SIG-M5 treated with dmso at 0.1 percent for 504 hours (cell line): ENCODE results near the gene ACO1.
A peak's percentile ranks its signal among the peaks of the same experiment; 100 is the strongest.

Experiments used
- DNase-seq: peaks from one replicate; lab custom pipeline; 2025; ENCODE audit not compliant: unreplicated experiment; lab: John Stamatoyannopoulos, UW

Gene ACO1

GRCh38 chr9:32382565-32383320 is 1.7 kb upstream of the ACO1 start:
- DNase-seq = no peak

- no peak for DNase-seq
Measured at GRCh38 chr9:32384002-32384363, 460 bp upstream of the ACO1 start.

GRCh38 chr9:32385152-32385884 is 875 bp downstream of the ACO1 start:
- DNase-seq = peak; percentile 3

DNA sequence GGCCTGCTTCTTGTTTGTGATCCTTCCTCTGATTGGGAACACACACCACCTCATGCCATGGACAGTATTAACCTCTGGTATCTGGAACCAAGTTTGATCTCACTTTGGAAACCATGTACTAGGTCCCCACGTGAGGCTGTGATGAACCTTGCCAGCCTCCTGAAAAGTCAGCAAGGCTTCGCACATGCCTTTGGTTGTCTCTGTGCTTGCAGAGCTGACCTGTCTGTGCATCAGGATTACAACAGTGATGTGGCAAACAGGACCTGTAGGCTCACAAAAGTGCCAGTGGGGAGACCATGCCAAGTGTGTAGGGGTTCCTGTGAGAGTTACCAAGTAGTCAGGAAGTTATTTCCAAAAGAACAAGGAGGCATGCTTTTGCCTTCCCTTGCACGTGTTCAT is 1.4 kb downstream of the ACO1 start:
- DNase-seq = no peak

DNA sequence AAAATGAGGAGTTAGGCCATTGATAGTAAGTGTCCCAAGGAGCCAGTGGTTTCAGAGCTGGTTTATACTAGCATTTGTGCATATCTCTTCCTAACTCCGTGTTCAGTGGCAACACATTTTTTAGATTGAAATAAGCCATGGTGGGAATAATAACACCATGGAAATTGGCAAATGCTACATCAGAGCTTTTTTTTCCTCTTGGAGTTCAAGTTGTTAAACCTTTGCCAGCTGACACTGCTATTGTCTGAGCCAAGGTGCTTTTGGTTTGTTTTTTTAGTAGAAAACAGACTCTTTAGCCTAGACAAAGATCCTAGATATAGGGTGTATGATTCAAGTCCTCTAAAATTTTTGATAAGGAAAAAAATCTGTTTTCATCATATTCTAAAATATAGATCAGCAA is 2.8 kb downstream of the ACO1 start:
- no peak for DNase-seq

DNA sequence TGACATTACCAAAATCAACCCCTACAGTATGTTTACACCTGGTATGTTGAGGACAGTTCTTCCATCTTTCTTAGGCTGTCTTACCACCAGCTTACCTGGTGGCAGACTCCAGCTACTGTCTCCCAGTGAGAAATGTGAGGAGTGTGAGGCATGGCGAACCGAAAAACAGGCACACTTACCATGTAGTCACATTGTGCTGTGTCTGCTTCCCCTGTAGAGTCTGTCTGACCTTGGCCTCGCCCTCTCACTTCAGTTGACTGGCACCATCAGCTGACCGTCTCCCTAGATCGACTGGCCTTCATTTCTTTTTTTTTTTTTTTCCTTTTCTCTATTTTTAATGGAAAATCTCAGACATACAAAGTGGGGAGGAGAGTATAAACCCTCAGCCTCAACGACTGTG is 4.9 kb downstream of the ACO1 start:
- DNase-seq = no peak

DNA sequence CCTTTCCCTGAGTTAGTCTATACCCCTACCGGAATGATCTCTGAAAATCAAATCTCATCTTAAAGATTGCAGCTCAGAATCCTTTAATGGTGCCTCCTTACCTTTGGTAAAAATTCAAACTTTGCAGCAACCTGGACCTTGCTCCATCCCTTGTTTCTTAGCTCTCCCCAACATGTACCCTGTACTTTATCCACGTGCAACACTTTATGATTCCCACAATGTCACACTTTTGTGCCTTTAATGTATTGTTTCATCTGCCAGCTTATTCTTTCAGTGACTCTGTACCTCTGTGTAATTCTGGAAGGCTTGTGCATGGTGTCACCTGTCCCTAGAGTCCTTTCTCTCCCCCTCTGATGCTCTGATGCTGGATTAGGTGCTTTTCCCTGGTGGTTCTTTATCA is 9.5 kb downstream of the ACO1 start:
- DNase-seq = no peak

GRCh38 chr9:32394381-32395049 is 10.1 kb downstream of the ACO1 start:
- DNase-seq = no peak

DNA sequence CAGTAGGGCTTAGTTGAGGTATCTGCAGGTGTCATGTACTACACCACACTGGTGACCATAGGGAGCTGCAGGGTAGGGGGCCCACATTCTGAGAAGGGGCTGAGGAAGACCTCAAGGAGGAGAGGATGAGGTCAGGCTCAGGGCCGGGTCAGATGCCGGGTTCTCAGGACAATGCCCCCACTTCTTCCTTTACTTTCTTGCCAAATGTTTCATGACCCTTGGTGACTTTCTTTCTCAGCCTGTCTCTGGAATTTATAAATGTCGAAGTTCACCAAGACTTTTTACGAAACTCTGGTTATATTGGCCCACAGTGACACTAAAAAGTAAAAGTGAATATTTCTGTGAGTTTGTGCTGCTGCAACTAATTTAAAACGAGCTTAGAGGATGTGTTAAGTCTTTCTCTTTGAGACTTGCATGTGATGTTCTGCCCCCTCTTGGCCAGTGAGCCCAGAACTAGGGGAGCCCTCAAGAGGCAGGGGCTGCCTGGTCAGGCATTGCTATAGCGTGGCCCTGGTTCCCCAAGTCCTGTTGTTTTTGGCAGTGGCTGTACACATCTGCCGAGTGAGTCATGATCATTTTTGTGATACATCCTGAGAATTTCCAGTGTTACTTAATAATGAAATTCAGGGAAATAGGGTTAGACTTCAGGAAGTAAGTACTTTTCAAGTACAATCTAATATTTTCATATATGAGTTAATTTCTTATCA is 11.2 kb downstream of the ACO1 start:
- DNase-seq = no peak

- DNase-seq = no peak
Measured at GRCh38 chr9:32398207-32398606, 13.8 kb downstream of the ACO1 start.

- peak; percentile 2 for DNase-seq
Measured at GRCh38 chr9:32399110-32399815, 14.8 kb downstream of the ACO1 start.

DNA sequence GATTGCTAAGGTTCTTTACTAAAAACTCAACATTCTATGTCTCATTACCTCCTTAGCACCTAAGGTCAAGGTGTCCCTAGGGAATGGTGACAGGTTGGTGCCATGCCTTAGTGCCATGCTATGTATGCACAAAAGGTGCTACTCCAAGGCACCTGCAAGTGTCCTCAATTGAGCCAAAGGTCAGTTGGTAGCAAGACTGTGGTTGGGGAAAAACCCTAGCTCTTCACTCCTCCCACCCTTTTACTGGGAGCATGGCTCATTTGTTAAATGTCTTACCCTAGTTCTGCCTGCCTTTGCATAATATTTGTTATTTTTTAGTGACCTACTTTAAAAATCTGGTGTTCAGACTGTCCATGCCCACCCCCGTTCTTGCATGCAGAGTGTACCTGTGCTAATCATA is 17.0 kb downstream of the ACO1 start:
- no peak for DNase-seq

DNA sequence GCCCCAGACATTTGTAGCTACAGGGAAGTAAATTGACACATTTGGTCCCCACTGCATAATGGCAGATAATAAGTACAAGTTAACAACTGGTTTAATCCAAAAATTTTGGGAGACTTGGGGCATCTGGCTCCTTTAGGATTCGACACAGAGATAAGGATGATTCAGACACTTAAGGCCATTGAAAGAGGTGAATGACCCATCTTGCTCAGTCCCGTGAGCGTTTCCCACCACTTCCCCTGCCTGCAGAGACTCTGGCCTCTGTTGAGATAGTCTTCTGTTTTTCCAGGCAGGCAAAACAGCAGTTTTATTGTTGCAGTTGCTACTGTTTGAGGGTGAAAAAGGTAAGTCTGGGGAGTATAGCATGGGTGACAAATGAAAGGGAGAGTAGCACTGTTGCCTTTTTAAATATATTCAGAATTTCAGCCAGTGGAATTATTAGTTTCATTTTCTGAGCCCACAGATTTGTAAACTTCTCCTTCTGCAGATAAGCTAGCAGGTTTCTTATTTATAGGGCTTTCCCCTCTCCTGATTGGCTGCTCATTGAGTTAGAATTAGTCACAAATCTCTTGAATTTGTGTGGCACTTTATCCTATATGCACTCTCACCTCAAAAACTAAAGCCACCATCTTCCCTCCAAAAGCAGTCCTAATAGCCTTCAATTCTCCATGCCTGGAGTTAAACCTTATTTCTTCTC is 19.3 kb downstream of the ACO1 start:
- DNase-seq = no peak

DNA sequence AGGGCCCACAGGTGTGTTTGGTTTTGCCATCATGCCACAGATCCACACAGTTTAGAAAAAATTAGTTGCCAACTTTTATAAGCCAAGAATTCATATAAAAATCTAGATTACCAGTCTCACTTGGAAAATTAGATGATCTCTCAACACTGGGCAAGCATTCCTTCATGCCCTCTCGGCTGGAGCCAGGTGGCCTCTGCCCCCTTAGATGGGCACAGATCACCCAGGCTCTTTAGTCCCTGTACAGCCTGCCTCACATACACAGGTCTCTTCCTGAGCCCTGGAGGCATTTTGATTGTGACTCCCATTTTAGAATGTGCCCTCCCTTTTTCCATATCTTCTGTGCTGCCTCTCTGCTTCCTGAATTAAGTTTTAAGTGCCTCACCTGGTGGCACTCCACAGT is 20.0 kb downstream of the ACO1 start:
- no peak for DNase-seq

GRCh38 chr9:32404856-32405255 is 20.4 kb downstream of the ACO1 start:
- DNase-seq = no peak

GRCh38 chr9:32405506-32405905 is 21.1 kb downstream of the ACO1 start:
- DNase-seq = no peak

DNA sequence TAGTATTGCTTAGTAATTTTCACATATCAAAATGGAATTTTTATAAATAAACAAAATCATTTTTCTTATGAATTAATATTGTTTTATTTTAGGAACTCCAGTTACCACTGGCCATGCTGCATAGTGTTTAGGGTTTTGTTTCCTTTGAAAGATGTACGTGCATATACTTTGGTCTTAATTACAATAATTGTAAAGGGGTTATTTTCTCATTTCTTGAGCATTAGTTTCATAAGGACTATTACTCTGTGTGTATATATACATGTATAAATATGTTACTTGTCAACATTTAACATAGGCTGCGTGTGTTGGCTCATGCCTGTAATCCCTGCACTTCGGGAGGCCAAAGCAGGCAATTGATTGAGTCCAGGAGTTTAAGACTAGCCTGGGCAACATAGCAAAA is 21.6 kb downstream of the ACO1 start:
- no peak for DNase-seq

DNA sequence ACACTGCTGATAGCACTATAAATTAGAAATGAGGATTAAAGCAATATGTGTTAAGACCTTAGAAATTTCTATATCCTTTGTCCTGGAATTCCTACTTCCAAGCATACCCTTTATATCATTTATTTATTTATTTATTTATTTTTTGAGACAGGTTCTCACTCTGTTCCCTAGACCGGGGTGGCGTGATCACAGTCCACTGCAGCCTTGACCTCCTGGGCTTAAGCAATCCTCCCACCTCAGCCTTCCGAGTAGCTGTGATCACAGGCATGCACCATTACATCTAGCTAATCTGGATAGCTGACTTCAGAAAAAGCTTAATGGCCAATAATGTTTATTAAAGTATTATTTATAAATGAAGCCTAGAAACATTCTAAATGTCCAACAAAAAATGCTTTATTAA is 27.3 kb downstream of the ACO1 start:
- no peak for DNase-seq

DNA sequence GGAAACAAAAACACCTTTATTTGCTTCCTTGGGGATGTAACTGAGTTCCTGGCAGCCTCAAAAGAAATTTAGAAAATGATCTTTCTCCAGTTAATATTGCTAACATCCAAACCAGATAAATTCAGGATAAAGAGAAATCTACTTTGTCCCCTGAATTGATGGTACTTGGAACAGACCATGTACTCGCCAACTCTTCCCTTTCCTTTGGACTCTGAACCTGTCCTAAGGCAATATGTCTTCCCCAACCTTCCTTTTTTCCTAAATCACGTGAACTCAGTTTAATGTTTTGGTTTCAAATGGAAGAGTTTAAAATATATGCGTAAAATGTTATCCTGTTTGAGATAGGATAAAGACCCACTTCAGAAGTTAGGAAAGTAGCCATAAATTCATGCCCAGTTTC is 28.0 kb downstream of the ACO1 start:
- DNase-seq = no peak

DNA sequence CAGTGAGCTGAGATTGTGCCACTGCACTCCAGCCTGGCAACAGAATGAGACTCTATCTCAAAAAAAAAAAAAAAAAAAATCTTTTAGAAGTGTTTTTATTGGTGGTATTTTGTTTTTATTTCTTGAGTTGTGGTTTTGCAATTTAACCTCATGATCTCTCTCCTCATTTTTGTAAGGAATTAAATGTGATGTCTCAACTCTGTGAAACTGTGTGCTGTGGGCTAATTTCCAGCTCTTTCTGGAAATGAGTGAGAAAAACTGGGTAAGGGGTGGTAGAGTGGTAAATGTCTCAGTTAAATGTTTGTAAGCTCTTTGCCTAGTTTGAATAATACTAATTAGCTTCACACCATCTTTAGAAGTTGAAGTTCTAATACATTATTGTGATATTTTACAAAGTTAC is 29.0 kb downstream of the ACO1 start:
- DNase-seq = no peak
